KOPT-K1 (cell line): ENCODE data around the gene OR6J1.
"Not testable (repeated sequence)": the region's sequence is repeated elsewhere in the genome, so short reads cannot be mapped to it uniquely, and the experiment has no call there.

Experiments
- H3K27ac ChIP-seq: fragments of 200-600 bp; sonication (generic); 2 replicates; pipeline ENCODE4 v1.5.1; 2016; ENCODE audit warnings: antibody characterized with exemption, mild to moderate bottlenecking, low read depth, low read length; ENCODE audit not compliant: poor library complexity, severe bottlenecking
- H3K36me3 ChIP-seq: fragments of 200-600 bp; sonication (generic); 2 replicates; pipeline ENCODE4 v1.5.1; 2017; ENCODE audit warnings: antibody characterized with exemption, mild to moderate bottlenecking, low read length, moderate library complexity; ENCODE audit not compliant: insufficient read depth
- H3K9me3 ChIP-seq: fragments of 200-600 bp; sonication (generic); 2 replicates; pipeline ENCODE4 v1.5.1; 2017; ENCODE audit warnings: antibody characterized with exemption, low read length, mild to moderate bottlenecking; ENCODE audit not compliant: insufficient read depth, poor library complexity, severe bottlenecking

Gene OR6J1

DNA sequence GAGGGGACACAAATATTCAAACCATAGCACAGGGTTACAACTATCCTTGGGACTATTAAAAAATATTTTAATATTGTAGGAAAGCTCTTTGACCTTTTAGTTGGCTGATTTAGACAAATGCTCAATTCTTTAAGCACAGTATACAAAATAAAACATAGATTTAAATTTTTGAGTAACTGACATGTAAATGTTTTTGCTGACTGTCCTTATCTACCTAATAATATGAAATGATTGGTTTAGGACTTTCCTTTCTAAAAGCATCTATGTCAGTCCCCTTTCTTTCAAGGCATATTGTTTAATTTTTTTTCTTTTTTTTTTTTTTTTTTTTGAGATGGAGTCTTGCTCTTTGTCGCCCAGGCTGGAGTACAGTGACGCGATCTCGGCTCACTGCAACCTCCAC is 16.5 kb upstream of the OR6J1 start:
- Histone ChIP-seq H3K27ac (no peak overlapping the region), H3K9me3 (no peaks in the 10 kb centered on the region), H3K36me3 (no peaks in the 10 kb centered on the region)

DNA sequence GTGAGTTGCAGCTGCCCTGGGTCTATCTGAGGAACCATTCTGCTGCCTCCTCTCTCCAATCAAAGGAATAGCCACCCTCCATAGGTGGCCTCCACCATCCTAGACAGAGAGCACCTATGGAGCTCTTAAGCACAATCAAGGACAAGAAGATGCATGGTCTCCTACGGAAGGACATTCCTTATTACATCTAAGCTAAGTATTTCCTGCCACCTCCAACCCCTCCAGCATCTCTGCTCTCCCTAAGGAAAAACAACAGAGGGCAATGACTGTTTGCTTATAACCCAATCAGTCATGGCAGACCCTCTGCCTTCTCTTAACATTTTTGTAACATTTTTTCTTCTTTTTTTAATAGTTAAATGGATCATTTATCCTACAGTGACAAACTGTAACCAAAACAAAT is 14.8 kb upstream of the OR6J1 start:
- H3K9me3 ChIP-seq: no peaks in the 10 kb centered on the region
- no peak overlapping the region for H3K27ac ChIP-seq
- H3K36me3 ChIP-seq: no peaks in the 10 kb centered on the region

DNA sequence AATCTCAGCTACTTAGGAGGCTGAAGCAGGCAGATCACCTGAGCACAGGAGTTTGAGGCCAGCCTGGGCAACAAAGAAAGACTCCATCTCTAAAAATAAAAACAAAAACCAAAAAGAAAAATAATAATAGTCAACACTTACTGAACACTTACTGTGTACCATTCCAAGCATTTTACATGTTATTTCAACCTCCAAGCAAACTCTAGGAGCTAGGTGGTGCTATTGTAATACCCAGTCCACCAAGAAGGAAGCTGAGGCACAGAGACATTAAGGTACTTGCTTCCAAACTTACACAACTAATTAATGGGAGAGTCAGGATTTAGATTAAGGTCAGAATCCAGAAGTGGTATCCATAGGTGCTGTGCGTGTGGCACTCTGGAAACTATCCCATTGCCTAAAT is 13.7 kb upstream of the OR6J1 start:
- Histone ChIP-seq H3K9me3 (no peaks in the 10 kb centered on the region), H3K36me3 (no peaks in the 10 kb centered on the region), H3K27ac (no peak overlapping the region)

DNA sequence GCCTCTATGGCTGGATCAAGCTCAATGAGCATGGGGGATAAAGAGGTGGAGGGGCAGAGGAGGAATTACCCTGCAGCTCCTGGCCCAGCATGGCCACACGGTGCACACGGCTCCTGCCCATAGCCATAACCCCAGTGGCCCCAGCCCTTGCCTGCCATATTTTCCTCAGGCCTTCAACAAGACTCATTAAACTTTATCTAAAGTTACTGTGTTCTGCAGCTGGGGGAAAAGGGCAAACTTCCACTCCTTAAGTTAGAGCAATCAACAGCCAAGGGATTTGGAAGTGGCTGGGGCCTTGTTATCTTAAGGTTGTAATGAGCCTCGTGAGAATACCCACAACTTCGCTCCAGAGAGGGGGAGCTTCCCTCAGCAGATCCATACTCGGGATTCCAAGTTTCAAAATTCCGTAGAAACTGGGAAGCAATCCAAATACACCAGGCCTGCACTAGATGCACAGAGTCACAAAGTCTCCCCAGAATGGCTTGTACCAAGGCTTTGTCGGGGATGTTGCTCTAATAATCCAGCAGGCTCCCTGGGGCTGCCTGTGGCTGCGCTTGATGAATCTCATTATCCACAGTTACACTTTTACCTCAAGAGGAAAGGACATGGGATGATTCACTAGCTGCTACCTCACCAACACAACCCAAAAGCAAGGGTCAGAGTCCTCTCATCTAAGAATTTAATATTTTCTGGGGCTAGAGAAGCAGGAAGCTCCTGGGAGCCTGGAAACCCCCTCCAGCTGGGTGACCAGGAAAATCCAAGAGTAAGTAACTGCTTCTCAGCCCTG is 13.0 kb upstream of the OR6J1 start:
- Histone ChIP-seq H3K27ac (no peak overlapping the region), H3K9me3 (no peaks in the 10 kb centered on the region), H3K36me3 (no peaks in the 10 kb centered on the region)

DNA sequence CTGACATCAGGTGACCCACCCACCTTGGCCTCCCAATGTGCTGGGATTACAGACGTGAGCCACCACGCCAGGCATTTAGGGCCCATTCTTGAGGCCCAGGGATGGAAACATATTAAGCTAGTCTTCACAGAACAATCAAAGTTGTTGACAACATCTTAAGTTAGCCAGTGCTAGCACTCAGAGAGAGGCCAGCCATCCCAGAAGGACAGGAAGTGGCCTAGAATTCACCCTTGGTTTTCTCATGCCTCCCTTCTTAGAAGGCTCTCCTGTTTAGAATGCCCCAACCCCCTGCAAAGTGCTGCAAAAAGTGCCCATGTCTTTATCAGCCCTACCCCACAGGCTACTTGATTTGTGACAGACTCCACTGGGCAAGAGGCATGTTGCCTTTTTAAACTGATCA is 12.1 kb upstream of the OR6J1 start:
- no peak overlapping the region for H3K27ac ChIP-seq
- H3K36me3 ChIP-seq: no peaks in the 10 kb centered on the region
- no peaks in the 10 kb centered on the region for H3K9me3 ChIP-seq

DNA sequence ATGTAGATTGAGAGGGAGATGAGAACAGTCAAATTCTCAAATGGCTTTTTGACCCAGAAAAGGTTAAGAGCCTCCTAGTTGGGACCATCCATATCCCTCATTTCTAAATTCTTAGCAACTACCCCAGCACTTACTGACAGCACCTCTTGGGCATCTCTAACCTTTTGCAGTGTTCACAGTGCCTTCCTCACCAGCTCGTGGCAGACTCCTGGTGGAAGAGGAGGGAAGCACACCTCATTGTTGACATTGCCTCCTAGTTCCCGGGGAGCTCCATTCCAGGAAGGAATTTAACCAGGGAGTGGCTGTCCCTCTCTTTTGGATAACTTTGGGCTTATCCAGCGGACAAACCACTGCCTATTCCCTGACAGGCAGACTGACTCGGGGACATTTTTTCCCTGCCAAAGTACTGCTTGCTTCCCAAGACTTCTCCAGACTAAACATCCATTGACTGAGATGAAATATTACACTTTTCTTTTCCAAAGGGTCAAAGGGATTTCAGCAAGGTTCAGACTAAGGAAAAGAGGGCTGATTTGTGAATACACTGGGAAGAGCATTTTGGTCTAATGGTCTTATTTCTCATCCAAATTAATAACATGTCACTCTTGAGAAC is 9.0 kb upstream of the OR6J1 start:
- Histone ChIP-seq H3K36me3 (no peaks in the 10 kb centered on the region), H3K27ac (no peak overlapping the region), H3K9me3 (no peaks in the 10 kb centered on the region)

DNA sequence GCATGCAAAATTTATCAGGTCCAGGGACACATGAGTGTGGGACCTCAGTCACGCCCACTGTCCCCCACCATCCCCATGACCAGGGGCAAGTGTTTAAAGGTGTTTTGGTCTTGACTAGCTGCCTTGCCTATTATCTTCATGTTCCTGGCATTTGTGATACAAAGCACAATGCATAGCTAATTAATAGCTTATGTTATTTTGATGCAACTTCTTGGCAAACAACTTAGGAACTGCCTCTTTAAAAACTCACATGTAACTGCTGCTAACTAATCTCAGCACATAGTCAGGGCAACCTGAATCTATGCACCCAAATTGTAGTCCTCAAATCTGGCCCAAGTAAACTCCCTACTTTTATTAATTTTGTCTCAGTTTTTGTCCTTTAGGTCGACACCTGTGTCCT is 7.4 kb upstream of the OR6J1 start:
- no peaks in the 10 kb centered on the region for H3K36me3 ChIP-seq

DNA sequence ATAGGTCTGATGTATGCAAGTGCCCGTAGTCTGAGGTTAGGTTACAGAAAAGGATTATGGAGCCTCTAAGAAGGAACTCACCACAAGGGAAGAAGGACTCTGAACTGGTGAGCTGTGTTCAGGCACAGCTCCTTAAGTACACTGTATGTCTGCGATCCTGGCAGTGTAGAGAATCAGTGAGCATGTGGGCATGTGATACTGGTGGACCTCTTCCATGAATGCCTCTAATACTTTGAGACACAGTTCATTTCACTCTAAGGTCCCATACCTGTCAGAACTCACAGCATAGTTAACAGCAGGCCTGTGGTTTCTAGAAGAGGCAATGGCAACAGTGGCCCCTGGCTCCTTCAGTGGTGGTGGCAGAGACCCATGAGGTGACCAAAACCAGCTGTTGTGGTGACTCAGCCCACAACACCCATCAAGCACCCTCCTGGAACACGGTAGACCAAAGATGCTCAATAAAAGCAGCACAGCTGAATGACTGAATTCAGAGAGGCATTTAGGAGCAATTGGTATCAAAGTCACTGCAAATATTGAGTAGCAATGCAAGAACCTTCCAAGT is 6.9 kb upstream of the OR6J1 start:
- Histone ChIP-seq H3K36me3 (no peaks in the 10 kb centered on the region), H3K27ac (no peak overlapping the region), H3K9me3 (no peaks in the 10 kb centered on the region)

More for the DNA sequence above, 7.4 kb upstream of the OR6J1 start:
- no peak overlapping the region for H3K27ac ChIP-seq
- H3K9me3 ChIP-seq: no peaks in the 10 kb centered on the region

DNA sequence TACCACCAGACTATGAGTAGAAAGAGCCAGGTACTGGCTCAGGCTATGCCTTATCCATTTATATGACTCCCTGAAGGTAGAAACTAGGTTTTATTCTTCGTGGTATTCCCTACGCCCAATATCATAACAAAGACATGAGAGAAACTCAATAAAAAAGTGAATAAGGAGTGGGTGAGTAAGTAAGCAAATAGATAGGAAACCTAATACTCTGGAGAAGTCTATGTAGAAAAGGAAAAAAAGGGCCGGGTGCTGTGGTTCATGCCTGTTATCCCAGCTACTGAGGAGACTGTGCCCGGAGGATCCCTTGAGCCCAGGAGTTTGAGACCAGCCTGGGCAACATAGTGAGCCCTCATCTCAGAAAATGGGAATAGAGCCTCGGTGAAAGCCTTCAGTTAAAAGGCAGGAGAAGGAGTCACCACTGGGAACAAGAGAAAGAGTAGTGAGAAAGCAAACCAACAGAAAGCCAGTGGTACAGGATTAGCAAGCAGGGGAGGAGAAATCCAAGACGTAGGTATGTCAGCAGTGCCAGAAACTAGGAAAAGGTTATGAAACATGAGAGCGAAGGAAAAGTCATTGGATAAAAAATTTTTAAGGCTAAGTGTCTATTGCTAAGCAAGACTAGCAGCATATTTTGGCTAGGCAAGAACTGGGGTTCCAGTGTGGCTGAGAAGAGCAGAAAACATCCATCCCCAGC is 6.0 kb upstream of the OR6J1 start:
- H3K36me3 ChIP-seq: no peaks in the 10 kb centered on the region
- H3K9me3 ChIP-seq: no peaks in the 10 kb centered on the region
- no peak overlapping the region for H3K27ac ChIP-seq

DNA sequence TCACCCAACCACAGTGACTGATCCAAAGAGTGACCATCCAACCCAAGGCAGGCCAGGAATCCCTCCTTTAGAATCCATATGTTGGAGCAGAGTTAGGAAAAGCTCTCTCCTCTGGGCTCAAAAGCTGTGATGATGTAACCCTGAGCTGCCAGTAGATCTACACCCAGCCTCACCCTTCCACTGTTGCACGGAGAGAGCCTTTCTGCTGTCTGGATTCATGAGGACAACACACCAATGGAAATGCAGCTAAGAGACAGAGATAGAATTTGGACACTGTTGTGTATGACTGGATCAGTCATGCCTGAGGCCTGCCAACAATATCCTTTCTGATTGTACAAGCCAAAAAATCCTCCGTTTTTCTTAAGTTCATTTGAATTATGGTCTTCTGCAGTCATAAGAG is 4.4 kb upstream of the OR6J1 start:
- Histone ChIP-seq H3K36me3 (no peaks in the 10 kb centered on the region), H3K27ac (no peak overlapping the region), H3K9me3 (no peaks in the 10 kb centered on the region)

DNA sequence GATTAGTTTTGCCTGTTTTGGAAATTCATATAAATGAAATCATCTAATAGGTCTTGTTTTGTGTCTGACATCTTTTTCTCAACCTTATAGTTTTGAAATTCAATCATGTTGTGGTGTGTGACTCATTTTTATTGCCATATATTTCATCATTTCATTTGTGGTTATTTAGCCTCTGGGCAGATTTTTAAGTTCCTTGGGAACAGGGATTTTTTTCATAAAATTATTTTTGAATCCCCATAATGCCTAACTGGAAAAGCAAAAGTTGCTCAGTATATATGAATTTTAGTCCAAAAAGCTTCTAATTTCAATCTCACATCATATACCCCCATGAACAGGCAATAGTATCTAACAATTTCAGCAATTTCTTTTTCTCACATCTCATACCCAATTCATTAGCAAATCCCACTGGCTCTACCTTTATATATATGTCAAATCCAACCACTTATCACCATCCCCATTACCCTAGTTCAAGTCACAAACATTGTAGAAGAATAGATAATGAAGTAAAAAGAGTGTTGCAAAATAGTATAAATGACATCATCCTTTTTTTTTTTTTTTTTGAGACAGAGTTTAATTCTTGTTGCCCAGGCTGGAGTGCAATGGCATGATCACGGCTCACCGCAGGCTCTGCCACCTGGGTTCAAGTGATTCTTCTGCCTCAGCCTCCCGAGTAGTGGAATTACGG is 2.6 kb upstream of the OR6J1 start:
- H3K36me3 ChIP-seq: no peaks in the 10 kb centered on the region
- no peak overlapping the region for H3K27ac ChIP-seq

DNA sequence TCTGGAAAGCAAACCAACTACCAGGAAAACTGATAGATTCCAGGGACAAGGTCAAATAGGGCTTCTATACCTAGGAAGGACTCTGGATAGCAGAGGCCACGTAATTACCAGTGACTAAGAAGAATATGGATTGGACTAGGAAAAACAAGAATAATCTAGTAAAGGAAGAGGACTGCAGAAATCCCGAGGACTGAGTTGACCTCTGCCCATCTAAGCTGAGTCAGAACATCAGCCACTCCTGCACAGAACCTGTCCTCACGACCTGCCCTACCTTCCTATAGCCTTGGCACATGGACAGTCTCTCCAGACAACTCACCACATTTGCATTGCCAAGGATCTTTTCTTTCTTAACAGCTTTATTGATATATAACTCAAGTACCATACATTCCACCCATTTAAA is 2.3 kb downstream of the OR6J1 start:
- Histone ChIP-seq H3K9me3 (no peaks in the 10 kb centered on the region), H3K27ac (no peak overlapping the region), H3K36me3 (no peaks in the 10 kb centered on the region)

More for the DNA sequence above, 2.6 kb upstream of the OR6J1 start:
- H3K9me3 ChIP-seq: no peaks in the 10 kb centered on the region

DNA sequence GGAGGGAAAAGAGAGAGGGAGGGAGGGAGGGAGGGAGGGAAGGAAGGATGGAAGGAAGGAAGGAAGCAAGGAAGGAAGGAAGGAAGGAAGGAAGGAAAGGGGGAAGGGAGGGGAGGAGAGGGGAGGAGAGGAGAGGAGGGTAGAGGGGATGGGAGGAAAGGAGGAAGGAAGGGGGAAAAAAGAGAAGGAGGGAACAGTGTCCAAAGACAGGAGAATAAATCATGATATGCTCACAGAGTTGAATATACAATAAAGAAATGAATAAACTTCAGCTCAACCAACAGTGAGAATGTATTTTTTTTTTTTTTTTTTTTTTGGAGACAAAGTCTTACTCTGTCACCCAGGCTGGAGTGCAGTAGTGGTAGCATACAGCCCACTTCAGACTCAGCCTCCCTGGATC is 4.0 kb downstream of the OR6J1 start:
- no peaks in the 10 kb centered on the region for H3K9me3 ChIP-seq
- H3K27ac ChIP-seq: no peak overlapping the region
- no peaks in the 10 kb centered on the region for H3K36me3 ChIP-seq

DNA sequence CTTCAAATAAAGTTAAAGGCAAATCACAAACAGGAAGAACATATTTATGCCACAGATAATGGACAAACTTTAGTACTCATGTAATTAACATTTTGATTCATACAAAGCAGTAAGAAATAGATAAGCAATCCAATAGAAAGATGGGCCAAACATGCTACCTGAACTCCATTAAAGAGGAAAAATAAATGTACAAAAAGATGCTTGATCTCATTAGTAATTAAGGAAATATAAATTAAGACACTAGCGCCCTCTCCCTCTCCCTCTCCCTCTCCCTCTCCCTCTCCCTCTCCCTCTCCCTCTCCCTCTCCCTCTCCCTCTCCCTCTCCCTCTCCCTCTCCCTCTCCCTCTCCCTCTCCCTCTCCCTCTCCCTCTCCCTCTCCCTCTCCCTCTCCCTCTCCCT is 8.2 kb downstream of the OR6J1 start:
- not testable (repeated sequence) for H3K36me3 ChIP-seq, H3K27ac ChIP-seq
- H3K9me3 ChIP-seq: peaks cover 11% of the 10 kb centered on the region
